ENCODE results near the gene TOR4A.

DNA sequence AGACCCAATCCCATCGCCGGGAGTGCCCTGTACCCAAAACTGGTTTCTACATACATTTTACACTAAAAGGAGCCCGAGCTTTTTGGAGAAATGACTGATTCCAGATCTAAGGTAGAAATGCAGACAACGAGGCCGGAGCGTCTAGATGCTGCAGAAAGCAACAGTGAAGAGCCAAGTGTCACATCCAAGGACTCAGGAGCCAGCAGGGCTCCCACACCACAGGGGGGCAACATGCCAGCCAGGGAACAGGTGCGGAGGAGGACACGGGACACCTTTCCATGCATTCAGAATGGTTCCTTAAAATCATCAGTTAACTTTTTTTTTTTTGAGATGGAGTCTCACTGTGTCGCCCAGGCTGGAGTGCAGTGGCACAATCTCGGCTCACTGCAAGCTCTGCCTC is 47.6 kb downstream of the TOR4A start:
- TF ChIP-seq SP1 (IDR thresholded peaks at IDR 0.05; ENCODE audit: low read depth, low read length) = no peak
- no peak for TF ChIP-seq EP300 (IDR thresholded peaks at IDR 0.05; ENCODE audit: borderline replicate concordance in 1 of 2, control insufficient read depth in 1 of 2, low read depth in 2 of 2, low read length in 2 of 2)
- TF ChIP-seq CREB1 (IDR thresholded peaks at IDR 0.05; ENCODE audit: low read depth) = no peak
- TF ChIP-seq, protein P1, sequence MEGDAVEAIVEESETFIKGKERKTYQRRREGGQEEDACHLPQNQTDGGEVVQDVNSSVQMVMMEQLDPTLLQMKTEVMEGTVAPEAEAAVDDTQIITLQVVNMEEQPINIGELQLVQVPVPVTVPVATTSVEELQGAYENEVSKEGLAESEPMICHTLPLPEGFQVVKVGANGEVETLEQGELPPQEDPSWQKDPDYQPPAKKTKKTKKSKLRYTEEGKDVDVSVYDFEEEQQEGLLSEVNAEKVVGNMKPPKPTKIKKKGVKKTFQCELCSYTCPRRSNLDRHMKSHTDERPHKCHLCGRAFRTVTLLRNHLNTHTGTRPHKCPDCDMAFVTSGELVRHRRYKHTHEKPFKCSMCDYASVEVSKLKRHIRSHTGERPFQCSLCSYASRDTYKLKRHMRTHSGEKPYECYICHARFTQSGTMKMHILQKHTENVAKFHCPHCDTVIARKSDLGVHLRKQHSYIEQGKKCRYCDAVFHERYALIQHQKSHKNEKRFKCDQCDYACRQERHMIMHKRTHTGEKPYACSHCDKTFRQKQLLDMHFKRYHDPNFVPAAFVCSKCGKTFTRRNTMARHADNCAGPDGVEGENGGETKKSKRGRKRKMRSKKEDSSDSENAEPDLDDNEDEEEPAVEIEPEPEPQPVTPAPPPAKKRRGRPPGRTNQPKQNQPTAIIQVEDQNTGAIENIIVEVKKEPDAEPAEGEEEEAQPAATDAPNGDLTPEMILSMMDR (IDR thresholded peaks at IDR 0.05 in 2 of 3, conservative IDR thresholded peaks at IDR 0.05 in 1 of 3; ENCODE audit: control insufficient read depth in 2 of 3, extremely low read depth in 1 of 3, insufficient read depth in 1 of 3, low read depth in 3 of 3, low read length in 3 of 3) = no peak
- TF ChIP-seq, protein P2, sequence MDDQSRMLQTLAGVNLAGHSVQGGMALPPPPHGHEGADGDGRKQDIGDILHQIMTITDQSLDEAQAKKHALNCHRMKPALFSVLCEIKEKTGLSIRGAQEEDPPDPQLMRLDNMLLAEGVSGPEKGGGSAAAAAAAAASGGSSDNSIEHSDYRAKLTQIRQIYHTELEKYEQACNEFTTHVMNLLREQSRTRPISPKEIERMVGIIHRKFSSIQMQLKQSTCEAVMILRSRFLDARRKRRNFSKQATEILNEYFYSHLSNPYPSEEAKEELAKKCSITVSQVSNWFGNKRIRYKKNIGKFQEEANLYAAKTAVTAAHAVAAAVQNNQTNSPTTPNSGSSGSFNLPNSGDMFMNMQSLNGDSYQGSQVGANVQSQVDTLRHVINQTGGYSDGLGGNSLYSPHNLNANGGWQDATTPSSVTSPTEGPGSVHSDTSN (IDR thresholded peaks at IDR 0.05; ENCODE audit: insufficient replicate concordance, low read depth, low read length) = no peak
- TF ChIP-seq, protein P3, sequence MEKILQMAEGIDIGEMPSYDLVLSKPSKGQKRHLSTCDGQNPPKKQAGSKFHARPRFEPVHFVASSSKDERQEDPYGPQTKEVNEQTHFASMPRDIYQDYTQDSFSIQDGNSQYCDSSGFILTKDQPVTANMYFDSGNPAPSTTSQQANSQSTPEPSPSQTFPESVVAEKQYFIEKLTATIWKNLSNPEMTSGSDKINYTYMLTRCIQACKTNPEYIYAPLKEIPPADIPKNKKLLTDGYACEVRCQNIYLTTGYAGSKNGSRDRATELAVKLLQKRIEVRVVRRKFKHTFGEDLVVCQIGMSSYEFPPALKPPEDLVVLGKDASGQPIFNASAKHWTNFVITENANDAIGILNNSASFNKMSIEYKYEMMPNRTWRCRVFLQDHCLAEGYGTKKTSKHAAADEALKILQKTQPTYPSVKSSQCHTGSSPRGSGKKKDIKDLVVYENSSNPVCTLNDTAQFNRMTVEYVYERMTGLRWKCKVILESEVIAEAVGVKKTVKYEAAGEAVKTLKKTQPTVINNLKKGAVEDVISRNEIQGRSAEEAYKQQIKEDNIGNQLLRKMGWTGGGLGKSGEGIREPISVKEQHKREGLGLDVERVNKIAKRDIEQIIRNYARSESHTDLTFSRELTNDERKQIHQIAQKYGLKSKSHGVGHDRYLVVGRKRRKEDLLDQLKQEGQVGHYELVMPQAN (conservative IDR thresholded peaks at IDR 0.05) = no peak
- no peak for TF ChIP-seq IRF4 (IDR thresholded peaks at IDR 0.05; ENCODE audit: low read depth, low read length)
- TF ChIP-seq, protein P4, sequence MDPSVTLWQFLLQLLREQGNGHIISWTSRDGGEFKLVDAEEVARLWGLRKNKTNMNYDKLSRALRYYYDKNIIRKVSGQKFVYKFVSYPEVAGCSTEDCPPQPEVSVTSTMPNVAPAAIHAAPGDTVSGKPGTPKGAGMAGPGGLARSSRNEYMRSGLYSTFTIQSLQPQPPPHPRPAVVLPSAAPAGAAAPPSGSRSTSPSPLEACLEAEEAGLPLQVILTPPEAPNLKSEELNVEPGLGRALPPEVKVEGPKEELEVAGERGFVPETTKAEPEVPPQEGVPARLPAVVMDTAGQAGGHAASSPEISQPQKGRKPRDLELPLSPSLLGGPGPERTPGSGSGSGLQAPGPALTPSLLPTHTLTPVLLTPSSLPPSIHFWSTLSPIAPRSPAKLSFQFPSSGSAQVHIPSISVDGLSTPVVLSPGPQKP (IDR thresholded peaks at IDR 0.05; ENCODE audit: low read depth, low read length) = no peak

Measured in GM12878 (cell line).